ENCODE measurements around the gene USP6NL. TPM values are rescaled to one million over a fixed set of nuclear protein-coding genes. Genes with fewer than 3 reads are reported as not detected.

The USP6NL gene
- total and polyA plus RNA-seq, 2 of the 13 experiments (the other 11 are each of a cell fraction or from before 2014, with no cell fraction given), result 10.5 to 22.9 TPM

- TF ChIP-seq PHB2 (IDR thresholded peaks at IDR 0.05; ENCODE audit: partially characterized antibody), result no peak
- TF ChIP-seq MYC (CRISPR knock-in tag; IDR thresholded peaks at IDR 0.05; ENCODE audit: borderline replicate concordance), result no peak
- TF ChIP-seq HNF4A (CRISPR knock-in tag; IDR thresholded peaks at IDR 0.05), result no peak
- TF ChIP-seq GMEB2 (CRISPR knock-in tag; IDR thresholded peaks at IDR 0.05; ENCODE audit: low read depth), result no peak
These were observed 57.6 kb downstream of the USP6NL start (continued) for GRCh38 chr10:11553773-11554381.

- TF ChIP-seq ARID5B (CRISPR knock-in tag; IDR thresholded peaks at IDR 0.05) (0 out of 2 replicates have a peak, but pooled peaks have one; percentile 30), SAP130 (CRISPR knock-in tag; IDR thresholded peaks at IDR 0.05; ENCODE audit: low read depth) (peak; percentile 40; the same call in 1 of the 2 replicates), FOSL2 (CRISPR knock-in tag; IDR thresholded peaks at IDR 0.05) (peak; percentile 68; the same call in 1 of the 2 replicates), ATF3 (CRISPR knock-in tag; IDR thresholded peaks at IDR 0.05) (0 out of 2 replicates have a peak, but pooled peaks have one; percentile 17), ATF2 (CRISPR knock-in tag; IDR thresholded peaks at IDR 0.05) (no peak), SALL2 (CRISPR knock-in tag; IDR thresholded peaks at IDR 0.05) (no peak), ZNF263 (CRISPR knock-in tag; IDR thresholded peaks at IDR 0.05) (no peak), MLX (CRISPR knock-in tag; IDR thresholded peaks at IDR 0.05) (peak; percentile 56; the same call in 1 of the 2 replicates)
- Histone ChIP-seq H3K79me2 (ENCODE audit: insufficient read depth, low read length) (peaks cover 78% of the 10 kb centered on the region), H3K9ac (ENCODE audit: insufficient read depth, low read depth, low read length) (no peak overlapping the region), H2AFZ (ENCODE audit: low read length) (no peak overlapping the region), H3K9me3 (ENCODE audit: low read length) (no peaks in the 10 kb centered on the region), H3K27ac (ENCODE audit: extremely low read length, insufficient read depth, low read length) (no peak overlapping the region), H4K20me1 (ENCODE audit: insufficient read depth, low read length) (no peaks in the 10 kb centered on the region; the same call in 1 of the 2 replicates), H3K36me3 (replicated peaks in 1 of 2; ENCODE audit: control insufficient read depth in 1 of 2, insufficient read depth in 2 of 2, low read length in 2 of 2) (no peaks in the 10 kb centered on the region), H3K27me3 (ENCODE audit: control insufficient read depth in 1 of 2, insufficient read depth in 2 of 2, low read length in 2 of 2) (no peaks in the 10 kb centered on the region), H3K4me3 (replicated peaks in 1 of 3; ENCODE audit: insufficient read depth in 1 of 3, low read depth in 2 of 3, low read length in 3 of 3) (no peak overlapping the region), H3K4me2 (ENCODE audit: low read depth, low read length) (no peak overlapping the region), H3K4me1 (ENCODE audit: insufficient read depth, low read length) (peaks cover 44% of the 10 kb centered on the region)
- ChIA-PET POLR2A (interaction anchor here (1.1 kb wide), 1 partner anchor 13 kb away, joined by 4 read pairs; no protein-coding TSS in a partner anchor), CTCF (ENCODE audit: low intra/inter-chr PET ratio, low total read pairs) (no interaction called here)
- BruUV-seq (replicated peaks), result no TSS peak
- DNase-seq (ENCODE audit: low spot score), result peak; percentile 63
- intact Hi-C loops (cut with micrococcal nuclease; ENCODE audit: unreplicated experiment), result no loop called here
- FAIRE-seq, result no peak
- WGBS (ENCODE audit: low lambda C conversion rate), result 86% methylated on average over 4 of the region's 4 CpGs
- peak; percentile 59; the same call in 2 of the 3 replicates for ATAC-seq
- in situ Hi-C loops (cut with HindIII; ENCODE audit: extremely low pct_ligation_motif_present, low pct_unique_long_range_greater_than_20kb), result no loop called here
These were observed 59.4 kb downstream of the USP6NL start for GRCh38 chr10:11551916-11552602.

All from HepG2 (cell line).